WTC11 (cell line): ENCODE measurements around the gene ROS1.

Experiments used
- NR3C1 ChIP-seq: sonication (generic); formaldehyde crosslinking; conservative IDR thresholded peaks from 2 replicates; pipeline ENCODE4 v1.8.1; 2023; ENCODE audit warnings: low read depth, mild to moderate bottlenecking, missing genetic modification reagents
- PRRX2 ChIP-seq: fragments of 250-450 bp; sonication (Bioruptor Pico); IDR thresholded peaks from 2 replicates; pipeline ENCODE4 v1.8.0; 2021; ENCODE audit warnings: mild to moderate bottlenecking
- TCF7 ChIP-seq: sonication (generic); formaldehyde crosslinking; IDR thresholded peaks from 2 replicates; pipeline ENCODE4 v1.8.0; 2022; ENCODE audit warnings: mild to moderate bottlenecking, low read depth, missing genetic modification reagents, moderate library complexity
- TF ChIP-seq, protein P1 (sequence below): sonication (generic); formaldehyde crosslinking; IDR thresholded peaks from 2 replicates; pipeline ENCODE4 v1.8.1; 2023; ENCODE audit warnings: mild to moderate bottlenecking, missing genetic modification reagents, moderate library complexity

DNA sequence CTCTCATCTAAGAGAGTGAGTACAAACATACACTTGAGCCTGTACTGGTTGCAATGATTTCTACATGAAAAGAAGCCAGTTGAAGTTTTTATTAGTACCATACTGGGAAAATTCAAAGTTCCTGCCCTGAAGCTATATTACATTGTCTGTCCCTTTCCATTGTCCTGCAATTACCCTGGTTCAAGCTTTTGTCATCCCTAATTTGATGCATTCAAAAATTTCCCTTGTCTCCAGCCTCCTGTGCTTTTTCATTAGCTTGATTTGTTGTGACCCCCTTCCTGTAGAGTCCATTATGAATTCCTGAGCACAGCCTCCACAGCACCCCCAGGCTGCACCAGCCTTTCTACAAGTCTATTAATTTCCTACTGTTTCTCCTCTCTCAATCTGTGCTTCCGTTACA is 114.0 kb downstream of the ROS1 start:
- TF ChIP-seq, protein P1, sequence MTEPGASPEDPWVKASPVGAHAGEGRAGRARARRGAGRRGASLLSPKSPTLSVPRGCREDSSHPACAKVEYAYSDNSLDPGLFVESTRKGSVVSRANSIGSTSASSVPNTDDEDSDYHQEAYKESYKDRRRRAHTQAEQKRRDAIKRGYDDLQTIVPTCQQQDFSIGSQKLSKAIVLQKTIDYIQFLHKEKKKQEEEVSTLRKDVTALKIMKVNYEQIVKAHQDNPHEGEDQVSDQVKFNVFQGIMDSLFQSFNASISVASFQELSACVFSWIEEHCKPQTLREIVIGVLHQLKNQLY (CRISPR knock-in tag): no peak
- TF ChIP-seq PRRX2 (CRISPR knock-in tag) (no peak), NR3C1 (CRISPR knock-in tag) (no peak), TCF7 (CRISPR knock-in tag) (no peak)
